ENCODE data around the gene PNMA6A. TPM values are rescaled to one million over a fixed set of nuclear protein-coding genes. Genes with fewer than 3 reads are reported as not detected.
"Not testable (repeated sequence)": the region's sequence is repeated elsewhere in the genome, so short reads cannot be mapped to it uniquely, and the experiment has no call there.

Gene PNMA6A
- total RNA-seq, 1 donor from 2014 or later = 4.9 TPM

- peaks cover 8% of the 10 kb centered on the region for H3K4me1 Mint-ChIP-seq
- TF ChIP-seq, protein P1, sequence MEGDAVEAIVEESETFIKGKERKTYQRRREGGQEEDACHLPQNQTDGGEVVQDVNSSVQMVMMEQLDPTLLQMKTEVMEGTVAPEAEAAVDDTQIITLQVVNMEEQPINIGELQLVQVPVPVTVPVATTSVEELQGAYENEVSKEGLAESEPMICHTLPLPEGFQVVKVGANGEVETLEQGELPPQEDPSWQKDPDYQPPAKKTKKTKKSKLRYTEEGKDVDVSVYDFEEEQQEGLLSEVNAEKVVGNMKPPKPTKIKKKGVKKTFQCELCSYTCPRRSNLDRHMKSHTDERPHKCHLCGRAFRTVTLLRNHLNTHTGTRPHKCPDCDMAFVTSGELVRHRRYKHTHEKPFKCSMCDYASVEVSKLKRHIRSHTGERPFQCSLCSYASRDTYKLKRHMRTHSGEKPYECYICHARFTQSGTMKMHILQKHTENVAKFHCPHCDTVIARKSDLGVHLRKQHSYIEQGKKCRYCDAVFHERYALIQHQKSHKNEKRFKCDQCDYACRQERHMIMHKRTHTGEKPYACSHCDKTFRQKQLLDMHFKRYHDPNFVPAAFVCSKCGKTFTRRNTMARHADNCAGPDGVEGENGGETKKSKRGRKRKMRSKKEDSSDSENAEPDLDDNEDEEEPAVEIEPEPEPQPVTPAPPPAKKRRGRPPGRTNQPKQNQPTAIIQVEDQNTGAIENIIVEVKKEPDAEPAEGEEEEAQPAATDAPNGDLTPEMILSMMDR (IDR thresholded peaks at IDR 0.05; ENCODE audit: unreplicated experiment) = no peak
- no peaks in the 10 kb centered on the region for H3K36me3 Mint-ChIP-seq
- H3K9me3 Mint-ChIP-seq = peaks cover 4% of the 10 kb centered on the region
- H3K27me3 Mint-ChIP-seq (ENCODE audit: low read depth) = peaks cover 5% of the 10 kb centered on the region
- DNase-seq (ENCODE audit: low spot score in 2 of 2, unreplicated experiment in 2 of 2) = no peak
- H3K4me3 Mint-ChIP-seq = no peak overlapping the region
- no peak overlapping the region for H3K27ac Mint-ChIP-seq
These were observed 12.2 kb upstream of the PNMA6A start for GRCh38 chrX:153060095-153060445.

DNA sequence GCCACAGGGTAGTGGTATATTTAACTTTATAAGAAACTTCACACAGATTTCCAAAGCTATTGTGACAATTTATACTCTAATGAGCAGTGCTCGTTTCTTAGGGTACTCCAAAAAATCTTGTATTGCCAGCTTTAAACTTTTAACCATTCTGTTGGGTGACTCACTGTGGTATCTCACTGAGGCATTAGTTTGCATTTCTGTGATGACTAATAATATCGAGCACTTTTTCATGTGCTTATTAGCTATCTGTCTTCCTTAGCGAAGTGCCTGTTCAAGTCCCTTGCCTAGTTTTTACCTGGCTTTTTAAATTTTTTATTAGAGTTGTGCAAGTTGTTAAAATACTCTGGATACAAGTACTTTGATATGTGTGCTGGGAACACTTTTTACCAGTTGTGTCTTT lies 10.5 kb upstream of the PNMA6A start:
- H3K27me3 Mint-ChIP-seq (ENCODE audit: low read depth) = peaks cover 7% of the 10 kb centered on the region
- no peak for DNase-seq (ENCODE audit: low spot score in 2 of 2, unreplicated experiment in 2 of 2)
- peaks cover 4% of the 10 kb centered on the region for H3K9me3 Mint-ChIP-seq
- no peak overlapping the region for H3K27ac Mint-ChIP-seq
- H3K36me3 Mint-ChIP-seq = no peaks in the 10 kb centered on the region
- H3K4me1 Mint-ChIP-seq = peaks cover 8% of the 10 kb centered on the region
- no peak overlapping the region for H3K4me3 Mint-ChIP-seq
- TF ChIP-seq, protein P1 (IDR thresholded peaks at IDR 0.05; ENCODE audit: unreplicated experiment) = no peak

- DNase-seq (ENCODE audit: low spot score in 2 of 2, unreplicated experiment in 2 of 2) = no peak
- H3K27me3 Mint-ChIP-seq (ENCODE audit: low read depth) = peaks cover 2% of the 10 kb centered on the region
- TF ChIP-seq, protein P1 (IDR thresholded peaks at IDR 0.05; ENCODE audit: unreplicated experiment) = no peak
- H3K36me3 Mint-ChIP-seq = no peaks in the 10 kb centered on the region
- no peak overlapping the region for H3K4me3 Mint-ChIP-seq
- H3K4me1 Mint-ChIP-seq = no peaks in the 10 kb centered on the region
- no peak overlapping the region for H3K27ac Mint-ChIP-seq
- H3K9me3 Mint-ChIP-seq = peaks cover 4% of the 10 kb centered on the region
These were observed 8.9 kb upstream of the PNMA6A start for GRCh38 chrX:153063315-153063714.

DNA sequence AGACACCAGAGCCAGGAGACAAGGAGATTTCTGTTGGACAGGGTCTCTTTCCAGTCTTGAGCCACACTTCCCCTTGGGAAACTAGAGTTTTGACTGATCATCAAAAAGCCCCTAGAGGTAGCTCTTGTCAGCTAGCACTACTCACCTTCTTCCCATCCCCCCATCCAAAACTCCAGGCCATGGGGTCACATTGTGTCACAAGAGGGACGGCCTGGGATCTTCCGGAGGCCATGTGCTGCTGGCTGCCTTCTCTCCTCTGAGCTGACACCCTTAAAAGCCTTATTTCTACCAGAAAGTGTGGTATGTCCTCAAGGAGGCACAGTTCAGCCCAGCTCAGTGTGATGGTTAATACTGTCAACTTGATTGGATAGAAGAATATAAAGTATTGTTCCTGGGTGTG lies 8.2 kb upstream of the PNMA6A start:
- Mint-ChIP-seq H3K27ac (no peak overlapping the region), H3K27me3 (ENCODE audit: low read depth) (peaks cover 2% of the 10 kb centered on the region), H3K9me3 (peaks cover 4% of the 10 kb centered on the region), H3K36me3 (no peaks in the 10 kb centered on the region), H3K4me1 (no peaks in the 10 kb centered on the region), H3K4me3 (no peak overlapping the region)
- DNase-seq (ENCODE audit: low spot score in 2 of 2, unreplicated experiment in 2 of 2) = no peak
- TF ChIP-seq, protein P1 (IDR thresholded peaks at IDR 0.05; ENCODE audit: unreplicated experiment) = no peak

DNA sequence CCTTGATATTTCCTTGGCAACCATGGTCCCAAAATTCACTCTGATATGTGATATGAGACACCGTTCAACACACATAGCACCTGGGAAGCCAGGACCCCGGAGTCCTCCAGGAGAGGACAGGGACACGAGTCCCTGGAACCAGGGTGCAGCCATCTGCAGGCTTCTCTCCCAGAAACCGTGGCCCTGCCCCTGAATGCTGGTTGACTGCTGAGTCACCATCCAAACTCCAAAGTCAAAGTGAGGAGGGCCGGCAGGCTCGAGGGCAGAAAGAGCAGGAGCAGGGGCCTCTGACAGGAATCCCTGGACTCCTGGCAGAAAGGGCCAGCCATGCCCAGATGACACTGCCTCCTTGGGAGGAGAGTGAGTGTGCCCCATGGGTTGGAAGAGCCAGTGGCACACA lies 6.9 kb upstream of the PNMA6A start:
- TF ChIP-seq, protein P1 (IDR thresholded peaks at IDR 0.05; ENCODE audit: unreplicated experiment) = no peak
- Mint-ChIP-seq H3K4me1 (no peaks in the 10 kb centered on the region), H3K4me3 (no peak overlapping the region), H3K27me3 (ENCODE audit: low read depth) (peaks cover 2% of the 10 kb centered on the region), H3K9me3 (peaks cover 4% of the 10 kb centered on the region), H3K36me3 (no peaks in the 10 kb centered on the region), H3K27ac (no peak overlapping the region)
- DNase-seq (ENCODE audit: low spot score in 2 of 2, unreplicated experiment in 2 of 2) = no peak

GRCh38 chrX:153066402-153066801 lies 5.9 kb upstream of the PNMA6A start:
- not testable (repeated sequence) for H3K36me3 Mint-ChIP-seq; H3K27ac Mint-ChIP-seq; H3K4me1 Mint-ChIP-seq; H3K9me3 Mint-ChIP-seq; H3K4me3 Mint-ChIP-seq; H3K27me3 Mint-ChIP-seq (ENCODE audit: low read depth); DNase-seq (ENCODE audit: low spot score in 2 of 2, unreplicated experiment in 2 of 2)

- H3K4me1 Mint-ChIP-seq; DNase-seq (ENCODE audit: low spot score in 2 of 2, unreplicated experiment in 2 of 2); H3K4me3 Mint-ChIP-seq; H3K36me3 Mint-ChIP-seq; H3K9me3 Mint-ChIP-seq; H3K27me3 Mint-ChIP-seq (ENCODE audit: low read depth); H3K27ac Mint-ChIP-seq: not testable (repeated sequence)
These were observed 1.1 kb downstream of the PNMA6A start for GRCh38 chrX:153073331-153073730.
